Right renal pelvis (tissue), 4 donors: ENCODE data around the gene HOXD12. TPM values are rescaled to one million over a fixed set of nuclear protein-coding genes. Genes with fewer than 3 reads are reported as not detected.

Source experiments
- DNase-seq, 4 donors: peaks; one replicate each; pipeline ENCODE4 v3.0.0-alpha.2; 2013; ENCODE audit warnings: low read depth in 4 of 4, low spot score in 3 of 4, missing footprints in 1 of 4
- polyA plus RNA-seq, 4 donors: library from polyadenylated mRNA; unstranded; fragments of 120-200 nt; gene quantifications; one replicate each; pipeline ENCODE4 v1.2.1, GENCODE V29; 2013; ENCODE audit not compliant: insufficient read length in 4 of 4

HOXD12 gene
- polyA plus RNA-seq, 4 donors = 0.20 to 0.35 (median 0.26) TPM

DNA sequence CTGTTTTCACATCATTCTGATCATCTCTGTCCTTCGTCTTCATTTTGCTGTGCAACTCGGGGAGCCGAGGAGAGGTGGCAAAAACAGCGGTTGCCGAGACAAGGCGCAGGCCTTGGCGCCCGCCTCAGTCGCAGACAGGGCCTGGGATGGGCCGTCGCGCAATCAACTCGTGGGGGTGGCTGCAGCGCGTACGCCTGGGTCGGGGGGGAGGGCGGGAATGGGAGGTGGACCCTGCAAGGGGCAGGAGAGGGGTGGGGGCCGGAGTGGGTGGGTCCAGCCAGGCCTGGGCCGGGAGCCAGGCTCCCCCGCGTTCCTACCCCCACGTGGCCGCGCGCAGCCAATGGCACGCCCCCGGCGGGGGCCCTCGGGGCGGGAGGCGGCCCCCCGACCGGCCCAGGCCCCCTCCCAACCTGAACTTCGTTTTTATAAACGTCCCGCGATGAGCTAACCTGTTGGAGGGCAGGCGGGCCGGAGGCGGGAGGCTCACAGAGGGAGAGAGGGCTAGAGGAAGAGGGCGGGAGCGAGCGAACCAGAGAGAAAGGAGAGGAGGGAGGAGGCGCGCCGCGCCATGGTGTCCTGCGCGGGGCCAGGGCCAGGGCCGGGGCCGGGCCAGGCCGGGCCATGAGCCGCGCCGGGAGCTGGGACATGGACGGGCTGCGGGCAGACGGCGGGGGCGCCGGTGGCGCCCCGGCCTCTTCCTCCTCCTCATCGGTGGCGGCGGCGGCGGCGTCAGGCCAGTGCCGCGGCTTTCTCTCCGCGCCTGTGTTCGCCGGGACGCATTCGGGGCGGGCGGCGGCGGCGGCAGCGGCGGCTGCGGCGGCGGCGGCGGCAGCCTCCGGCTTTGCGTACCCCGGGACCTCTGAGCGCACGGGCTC is 7.1 kb upstream of the HOXD12 start, which contains the start of gene HOXD13:
Gene HOXD13 (plus strand): TSS at position 452 of the 875 bp plus-strand sequence. CDS start 170 bp downstream, at position 622.
- DNase-seq = no peak

DNA sequence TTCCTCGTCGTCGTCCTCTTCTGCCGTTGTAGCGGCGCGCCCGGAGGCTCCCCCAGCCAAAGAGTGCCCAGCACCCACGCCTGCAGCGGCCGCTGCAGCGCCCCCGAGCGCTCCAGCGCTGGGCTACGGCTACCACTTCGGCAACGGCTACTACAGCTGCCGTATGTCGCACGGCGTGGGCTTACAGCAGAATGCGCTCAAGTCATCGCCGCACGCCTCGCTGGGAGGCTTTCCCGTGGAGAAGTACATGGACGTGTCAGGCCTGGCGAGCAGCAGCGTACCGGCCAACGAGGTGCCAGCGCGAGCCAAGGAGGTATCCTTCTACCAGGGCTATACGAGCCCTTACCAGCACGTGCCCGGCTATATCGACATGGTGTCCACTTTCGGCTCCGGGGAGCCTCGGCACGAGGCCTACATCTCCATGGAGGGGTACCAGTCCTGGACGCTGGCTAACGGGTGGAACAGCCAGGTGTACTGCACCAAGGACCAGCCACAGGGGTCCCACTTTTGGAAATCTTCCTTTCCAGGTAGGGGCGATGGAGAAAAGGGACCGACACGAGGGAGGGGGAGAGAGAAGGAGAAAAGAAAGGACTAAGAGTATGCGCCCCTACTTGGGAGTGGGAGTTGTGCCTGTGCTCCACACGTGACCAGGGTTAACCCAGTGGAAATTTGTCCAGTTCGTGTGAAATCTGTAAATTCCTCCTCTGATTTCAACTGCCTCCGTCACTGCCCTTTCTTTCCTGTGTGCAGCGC is 6.3 kb upstream of the HOXD12 start:
- DNase-seq = no peak

DNA sequence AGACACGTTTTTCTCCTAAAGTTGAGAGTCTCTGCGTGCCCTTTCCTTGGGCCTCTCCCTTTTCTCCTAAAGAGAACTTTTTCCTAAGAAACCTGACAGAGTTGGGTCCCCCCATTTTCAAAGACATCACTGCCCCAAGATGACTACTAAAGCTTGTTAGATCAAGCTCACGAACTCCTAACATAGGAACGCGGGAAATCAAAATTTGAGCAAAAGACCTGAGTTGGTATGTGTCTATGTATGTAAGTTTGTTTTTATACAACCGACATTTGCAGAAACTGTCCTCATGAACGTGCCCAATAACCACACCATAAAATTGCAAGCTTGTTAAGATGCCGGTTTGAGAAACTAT is 5.7 kb upstream of the HOXD12 start:
- no peak for DNase-seq

DNA sequence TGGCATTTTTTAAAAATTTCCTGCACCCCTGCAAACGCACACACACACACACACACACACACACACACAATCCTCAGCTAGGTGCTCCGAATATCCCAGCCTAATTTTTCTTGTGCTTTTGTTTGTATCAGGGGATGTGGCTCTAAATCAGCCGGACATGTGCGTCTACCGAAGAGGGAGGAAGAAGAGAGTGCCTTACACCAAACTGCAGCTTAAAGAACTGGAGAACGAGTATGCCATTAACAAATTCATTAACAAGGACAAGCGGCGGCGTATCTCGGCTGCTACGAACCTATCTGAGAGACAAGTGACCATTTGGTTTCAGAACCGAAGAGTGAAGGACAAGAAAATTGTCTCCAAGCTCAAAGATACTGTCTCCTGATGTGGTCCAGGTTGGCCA is 5.2 kb upstream of the HOXD12 start:
- no peak for DNase-seq

DNA sequence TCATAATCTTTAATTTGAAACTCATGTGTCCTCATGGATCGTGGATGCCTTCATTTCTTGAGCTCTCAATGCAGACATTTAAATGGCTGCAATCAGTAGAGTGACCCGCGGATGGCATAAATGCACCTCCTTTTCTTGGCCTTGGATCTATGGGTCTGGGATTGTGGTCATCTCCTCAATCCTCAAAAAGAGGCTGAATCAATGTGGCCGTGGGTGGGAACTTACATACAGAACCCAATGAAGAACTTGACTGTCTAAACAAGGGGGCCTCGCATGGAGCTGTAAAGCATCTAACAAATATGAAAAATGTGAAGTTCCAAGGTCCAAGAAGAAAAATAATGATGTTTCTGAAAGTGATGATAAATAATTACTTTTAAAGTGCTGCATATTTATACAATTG is 4.2 kb upstream of the HOXD12 start:
- no peak for DNase-seq

DNA sequence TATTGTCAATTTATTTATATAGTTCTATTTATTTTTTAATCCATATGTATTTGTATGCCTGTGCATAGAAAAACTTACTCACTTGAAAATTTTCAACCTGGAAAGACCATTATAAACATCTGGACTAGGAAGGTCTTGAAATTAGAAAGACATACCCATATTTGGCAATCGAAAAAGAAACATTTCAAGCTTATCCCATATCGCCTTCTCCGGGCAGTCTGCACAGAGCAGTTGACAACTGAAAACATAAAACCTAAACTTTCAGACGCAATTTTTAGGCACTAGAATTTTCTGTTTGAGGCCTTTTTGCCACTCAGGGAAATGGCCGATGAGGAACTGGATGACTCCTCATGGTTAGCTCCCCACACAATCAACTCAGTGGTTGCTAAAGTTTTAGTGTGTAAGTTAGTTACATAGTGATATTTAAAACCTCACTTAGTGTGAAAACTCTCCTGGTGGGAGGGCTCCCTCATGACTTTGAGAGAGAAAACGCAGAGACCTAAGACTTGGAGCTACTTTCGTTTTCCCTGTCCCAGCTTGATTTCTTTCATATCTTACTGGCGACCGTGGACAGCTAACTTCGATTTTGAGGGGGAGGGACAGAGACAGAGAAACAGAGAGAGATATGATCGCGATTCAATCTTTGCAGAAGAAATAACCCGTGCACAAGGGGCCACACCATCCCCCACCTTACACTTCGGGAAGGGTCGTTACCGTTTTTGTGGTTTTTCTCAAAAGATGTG is 3.2 kb upstream of the HOXD12 start:
- DNase-seq = no peak

DNA sequence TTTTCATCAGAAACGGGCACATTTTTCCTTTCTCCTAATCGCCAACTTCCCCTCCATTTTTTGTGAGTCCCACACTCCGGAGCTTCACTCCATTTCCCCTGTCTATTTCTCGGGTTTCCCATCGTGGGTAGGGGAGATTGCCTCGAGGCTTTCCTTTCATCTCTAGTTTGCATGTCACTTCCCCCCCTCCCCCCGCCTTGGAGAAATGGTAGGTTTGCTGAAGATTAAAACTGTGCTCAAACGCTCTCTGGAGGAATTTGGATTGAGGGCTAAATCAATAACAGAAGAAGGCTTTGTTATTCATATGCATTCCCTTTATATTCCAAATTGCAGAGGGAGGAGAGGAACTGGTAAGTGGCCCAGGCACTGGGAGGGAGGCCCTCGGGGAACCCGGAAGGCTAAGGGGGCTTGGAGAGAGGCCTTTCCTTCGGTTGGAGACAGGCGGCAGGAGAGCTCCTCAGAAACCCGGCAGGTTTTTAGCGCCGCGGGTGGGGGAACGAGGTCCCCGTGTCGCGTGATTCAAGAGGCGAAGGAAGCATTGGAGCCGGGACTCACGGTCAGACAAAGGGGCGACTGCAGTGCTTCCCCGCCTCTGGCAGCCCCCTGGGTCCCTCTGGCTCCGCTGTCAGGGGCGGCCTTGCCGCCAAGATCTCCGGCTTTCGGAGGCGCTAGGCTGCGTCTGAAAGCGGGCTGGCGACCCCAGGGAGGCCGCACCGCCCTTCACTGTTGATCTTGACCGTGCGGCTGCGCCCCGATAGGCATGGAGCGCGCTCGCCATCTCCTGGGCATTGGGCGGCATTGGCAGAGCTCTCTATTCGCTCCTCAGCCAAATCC is 2.4 kb upstream of the HOXD12 start:
- no peak for DNase-seq

DNA sequence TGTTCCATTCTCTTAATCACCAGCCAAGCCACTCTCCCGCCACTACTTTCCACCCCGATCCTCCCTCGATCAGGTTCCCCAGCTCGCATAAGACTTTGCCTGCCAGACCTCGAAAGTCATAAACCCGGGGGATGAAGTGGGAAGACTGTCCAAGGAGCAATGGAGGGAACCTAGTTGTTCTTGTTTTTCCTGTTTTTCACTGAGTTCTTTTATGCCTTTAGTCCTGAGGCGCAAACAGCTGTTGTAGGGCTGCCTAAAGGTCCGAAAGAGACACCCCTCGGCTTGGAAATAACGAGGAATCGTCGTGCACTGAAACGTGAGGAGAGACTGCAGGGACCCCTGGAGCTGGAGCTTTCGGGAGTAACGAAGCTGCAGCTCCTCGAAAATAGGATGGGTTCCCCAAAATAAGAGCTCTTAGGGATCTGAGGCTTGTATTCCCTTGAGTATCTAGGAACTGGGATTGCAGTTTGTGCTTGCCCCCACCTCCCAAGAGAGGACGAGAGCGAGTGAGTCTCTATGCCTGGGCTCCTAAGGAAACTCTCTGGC is 1.7 kb upstream of the HOXD12 start:
- DNase-seq = no peak

DNA sequence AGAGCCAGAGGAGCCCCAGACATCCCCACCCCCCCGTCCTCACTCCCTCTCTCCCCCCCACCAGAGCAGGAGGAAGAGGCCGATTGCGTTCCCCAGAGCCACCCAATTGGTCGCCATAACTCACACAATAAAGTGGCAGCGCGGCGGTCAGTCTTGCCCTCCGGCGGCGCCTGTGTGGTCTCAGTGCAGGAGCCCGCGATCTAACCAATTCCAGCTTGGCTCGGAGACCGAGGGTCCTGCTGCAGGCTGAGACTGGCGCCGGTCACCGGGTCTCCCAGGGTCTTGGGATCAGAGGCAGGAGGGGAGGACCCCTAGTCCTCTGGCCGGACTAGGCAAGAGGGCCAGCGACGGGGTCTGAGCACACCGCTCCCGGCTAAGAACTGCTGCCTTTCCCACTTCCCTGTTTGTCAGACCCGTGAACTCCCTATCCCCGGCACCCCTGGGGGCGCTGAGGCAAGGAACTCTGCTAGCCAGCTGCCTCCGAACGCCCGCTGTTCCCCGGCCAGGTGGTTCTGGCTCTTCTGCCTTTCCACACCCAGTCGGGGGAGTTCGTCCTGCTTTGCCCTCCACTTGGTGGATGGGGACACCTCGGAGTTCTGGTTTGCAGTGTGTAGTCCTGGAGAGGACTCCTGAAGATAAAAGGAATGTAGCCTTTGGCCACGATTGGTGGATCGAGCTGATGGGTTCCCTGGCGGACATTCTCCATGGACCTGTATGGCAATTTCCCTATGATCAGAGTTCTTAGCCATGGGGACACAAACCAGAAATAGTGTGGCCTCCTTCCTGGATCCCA is 1.0 kb upstream of the HOXD12 start:
- DNase-seq = no peak

DNA sequence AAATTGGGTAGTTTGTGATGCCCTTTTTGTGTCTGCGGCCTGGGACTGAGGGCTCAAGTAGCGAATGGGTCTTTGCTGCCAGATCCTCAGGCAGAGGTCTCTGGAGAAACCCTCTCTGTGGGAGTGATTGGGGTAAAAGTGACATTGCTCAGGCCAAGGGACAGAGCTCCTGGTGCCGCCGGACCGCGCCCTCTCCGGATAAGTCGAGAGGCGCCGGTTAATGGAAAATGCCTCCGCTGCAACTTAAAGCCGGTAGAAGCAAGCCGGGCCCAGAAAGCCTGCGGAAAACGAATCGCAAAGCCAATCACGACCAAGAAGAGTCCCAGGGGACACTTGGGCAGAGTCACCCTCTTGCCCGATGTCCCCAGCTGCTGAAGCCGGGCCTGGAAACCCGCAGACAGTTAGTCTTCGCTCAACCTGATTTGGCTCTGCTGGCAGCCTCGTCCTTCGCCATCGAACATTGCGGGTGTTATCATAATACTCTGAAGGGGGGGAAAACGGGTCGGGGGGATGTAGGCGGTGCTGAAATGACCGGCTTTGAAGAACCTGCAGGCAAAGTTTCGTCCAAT is 352 bp upstream of the HOXD12 start:
- no peak for DNase-seq

DNA sequence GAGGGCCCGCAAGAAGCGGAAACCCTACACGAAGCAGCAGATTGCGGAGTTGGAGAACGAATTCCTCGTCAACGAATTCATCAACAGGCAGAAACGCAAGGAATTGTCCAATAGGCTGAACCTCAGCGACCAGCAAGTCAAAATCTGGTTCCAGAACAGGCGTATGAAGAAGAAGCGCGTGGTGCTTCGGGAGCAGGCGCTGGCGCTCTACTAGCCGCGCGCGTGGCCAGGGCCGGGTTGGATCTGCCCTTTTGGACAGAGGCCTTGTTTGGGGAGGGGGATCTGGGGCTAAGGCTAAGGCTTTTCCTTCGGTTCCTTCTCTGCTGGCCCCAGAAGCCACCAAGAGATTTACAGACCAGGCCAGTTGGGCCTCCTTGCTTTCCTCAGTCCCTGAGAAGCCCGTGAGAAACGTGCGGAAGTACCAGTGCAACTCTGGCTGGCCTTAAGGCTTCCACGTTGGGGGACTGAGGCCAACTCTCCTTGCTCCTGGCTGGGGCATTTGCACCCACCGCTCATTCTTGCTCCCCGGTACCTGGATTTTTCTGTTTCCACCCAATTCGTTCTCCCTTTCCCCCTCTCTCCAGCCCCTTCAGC is 1.0 kb downstream of the HOXD12 start:
- no peak for DNase-seq

DNA sequence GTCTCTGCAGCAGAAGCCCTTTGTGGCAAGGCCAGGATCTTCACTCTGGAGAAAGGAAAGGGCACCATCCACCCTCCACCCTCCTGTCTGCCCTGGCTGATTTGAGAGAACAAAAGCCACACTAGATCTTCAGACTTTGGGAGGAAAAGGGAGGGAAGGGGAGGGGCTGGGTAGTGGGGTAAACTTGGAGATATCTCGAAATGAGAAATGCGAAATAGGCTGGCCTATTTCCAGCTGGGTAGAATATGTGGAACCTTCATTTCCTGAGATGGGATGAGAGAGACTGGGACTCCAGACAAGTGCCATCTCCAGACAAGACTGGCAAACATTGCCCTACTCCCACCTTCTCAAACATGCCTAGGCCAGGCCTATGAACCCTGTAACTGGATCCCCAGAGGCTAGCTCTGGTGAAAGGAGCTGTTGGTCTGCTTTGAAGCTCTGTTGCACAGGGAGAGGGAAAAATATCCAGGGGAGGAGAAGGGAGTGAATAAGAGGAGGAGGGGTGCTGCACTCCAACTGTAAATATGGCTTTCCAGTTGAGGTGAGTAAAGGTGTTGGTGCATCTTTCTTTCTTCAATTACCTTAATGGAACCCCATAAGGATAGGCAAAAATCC is 1.7 kb downstream of the HOXD12 start:
- no peak for DNase-seq

DNA sequence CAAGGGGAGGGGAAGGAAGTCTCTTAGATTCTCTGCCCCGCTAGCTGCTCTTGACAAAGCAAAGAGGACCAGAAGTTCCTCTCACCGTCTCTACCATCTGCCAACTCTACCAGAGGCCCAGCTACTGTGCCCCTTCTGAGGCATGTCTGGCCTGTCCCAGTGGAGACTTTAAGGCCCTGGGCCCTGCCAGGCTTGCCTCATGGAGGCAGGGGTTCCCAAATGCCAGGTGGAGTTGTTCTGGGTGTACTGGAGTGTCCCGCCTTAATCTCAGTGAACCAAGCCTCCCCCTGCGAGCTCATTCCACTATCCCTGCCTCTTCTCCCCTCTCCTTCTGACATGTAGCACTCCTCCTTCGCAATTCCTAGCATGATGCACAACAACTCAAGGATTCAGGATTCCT is 2.2 kb downstream of the HOXD12 start:
- DNase-seq = no peak

DNA sequence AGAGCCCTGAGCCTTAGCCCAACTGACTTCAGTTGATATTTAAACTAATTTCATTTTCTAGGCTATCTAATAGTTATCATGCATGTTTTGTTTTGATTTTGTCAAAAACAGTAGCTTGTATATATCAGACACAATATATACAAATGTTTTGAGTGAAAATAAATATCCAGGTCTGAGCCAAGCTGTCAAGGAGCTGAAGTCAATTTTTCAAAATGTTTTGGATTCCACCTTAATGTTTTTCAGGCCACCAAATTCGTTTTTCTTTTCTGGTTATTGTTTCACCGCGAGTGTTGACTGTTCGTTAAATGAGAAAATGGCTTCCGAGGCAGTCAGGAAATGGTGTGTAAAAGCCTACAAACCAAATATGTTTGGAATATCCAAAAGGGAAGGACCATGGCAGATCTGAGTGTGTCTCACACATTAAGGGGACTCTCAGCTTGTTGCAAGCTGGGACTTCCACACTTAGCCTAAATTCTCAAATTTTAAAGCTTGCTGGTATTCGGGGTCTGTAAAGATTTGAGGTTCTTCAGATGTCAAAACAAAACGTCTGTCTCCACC is 2.8 kb downstream of the HOXD12 start:
- no peak for DNase-seq

DNA sequence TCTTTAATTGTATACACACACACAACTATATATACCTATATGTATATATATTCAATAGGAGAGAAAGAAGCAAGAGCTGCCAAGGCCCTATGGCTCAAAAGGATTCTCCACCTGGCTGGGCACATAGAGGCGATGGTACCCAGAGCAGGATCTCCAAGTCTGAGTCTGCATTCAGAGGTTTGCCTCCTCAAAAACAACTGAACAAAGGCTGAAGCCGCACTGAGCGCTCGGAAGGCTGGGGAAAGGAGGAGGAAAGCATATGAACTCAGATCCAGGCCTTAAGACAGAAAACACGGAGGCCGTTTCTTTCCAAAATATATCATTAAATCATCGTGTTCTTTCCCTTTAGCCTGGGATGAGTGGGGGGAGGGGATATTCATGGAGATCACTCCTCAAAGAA is 3.6 kb downstream of the HOXD12 start:
- DNase-seq = no peak

DNA sequence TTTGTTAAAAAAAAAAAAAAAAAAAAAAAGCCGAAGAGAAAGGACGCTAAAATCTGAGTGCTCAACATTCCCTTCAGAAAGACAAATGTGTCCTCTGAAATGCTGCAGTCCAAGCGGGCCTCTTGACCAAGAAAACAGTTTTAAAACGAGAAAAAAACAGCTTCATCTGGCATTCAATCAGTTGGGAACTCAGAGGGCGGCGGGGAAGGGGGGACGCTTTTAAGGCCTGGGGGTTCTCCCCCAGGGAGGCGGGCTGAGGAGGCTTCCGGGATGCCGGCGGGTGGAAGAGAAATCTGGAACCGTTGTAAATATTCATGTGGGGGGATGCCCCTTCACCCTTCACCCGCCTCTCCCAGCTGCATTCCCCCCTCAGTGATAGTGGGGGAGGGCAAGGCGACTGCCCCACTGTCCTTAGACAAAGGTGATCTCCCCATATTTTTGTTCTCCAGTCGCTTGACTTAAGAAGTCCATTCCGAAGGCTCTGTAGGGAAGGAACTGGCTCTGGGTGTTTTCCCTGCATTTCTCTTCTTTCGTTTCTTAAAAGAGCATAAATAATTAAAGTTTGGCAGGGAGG is 4.2 kb downstream of the HOXD12 start:
- DNase-seq = no peak

DNA sequence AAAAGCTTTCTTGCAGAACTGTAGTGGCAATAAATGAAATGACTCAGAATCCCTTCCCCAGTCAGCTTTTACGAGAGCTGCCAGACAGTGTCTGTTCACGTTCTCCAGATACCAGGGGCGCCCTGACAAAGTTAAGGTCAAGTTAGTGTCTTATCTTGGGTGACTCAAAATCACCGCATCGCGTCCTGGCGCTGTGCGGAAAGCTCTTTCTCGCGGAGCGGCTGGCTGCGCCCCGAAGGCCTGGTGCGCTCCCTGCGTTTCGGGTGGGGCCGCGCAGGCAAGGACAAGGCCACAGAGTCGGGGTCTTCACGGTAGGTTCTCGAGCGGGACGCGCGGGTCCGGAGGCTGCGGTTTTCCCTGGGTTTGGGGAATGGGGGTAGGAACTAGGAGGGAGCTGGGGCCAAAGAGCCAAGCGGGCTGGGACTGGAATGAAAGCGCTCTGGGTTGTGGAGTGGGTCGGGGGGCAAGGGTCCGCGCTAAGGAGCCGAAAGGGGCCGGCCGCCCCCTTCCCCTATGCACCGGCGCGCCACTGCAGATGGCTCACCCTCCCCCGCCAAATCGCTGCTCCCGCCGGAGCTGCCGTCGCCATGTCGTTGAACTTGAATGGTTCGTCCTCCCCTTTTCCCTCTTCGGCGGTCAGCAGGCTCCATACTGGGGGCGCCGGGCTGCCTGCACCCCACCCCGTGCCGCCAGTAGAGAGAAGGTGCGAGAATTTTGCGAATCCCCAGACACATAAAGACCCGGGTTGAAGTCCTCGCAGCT is 4.9 kb downstream of the HOXD12 start:
- DNase-seq = no peak
